ENCODE results near the gene ABCB6. TPM values are rescaled to one million over a fixed set of nuclear protein-coding genes. Genes with fewer than 3 reads are reported as not detected.

The ABCB6 gene
- total RNA-seq, 2 donors from 2014 or later: 31.9 to 32.1 TPM

DNA sequence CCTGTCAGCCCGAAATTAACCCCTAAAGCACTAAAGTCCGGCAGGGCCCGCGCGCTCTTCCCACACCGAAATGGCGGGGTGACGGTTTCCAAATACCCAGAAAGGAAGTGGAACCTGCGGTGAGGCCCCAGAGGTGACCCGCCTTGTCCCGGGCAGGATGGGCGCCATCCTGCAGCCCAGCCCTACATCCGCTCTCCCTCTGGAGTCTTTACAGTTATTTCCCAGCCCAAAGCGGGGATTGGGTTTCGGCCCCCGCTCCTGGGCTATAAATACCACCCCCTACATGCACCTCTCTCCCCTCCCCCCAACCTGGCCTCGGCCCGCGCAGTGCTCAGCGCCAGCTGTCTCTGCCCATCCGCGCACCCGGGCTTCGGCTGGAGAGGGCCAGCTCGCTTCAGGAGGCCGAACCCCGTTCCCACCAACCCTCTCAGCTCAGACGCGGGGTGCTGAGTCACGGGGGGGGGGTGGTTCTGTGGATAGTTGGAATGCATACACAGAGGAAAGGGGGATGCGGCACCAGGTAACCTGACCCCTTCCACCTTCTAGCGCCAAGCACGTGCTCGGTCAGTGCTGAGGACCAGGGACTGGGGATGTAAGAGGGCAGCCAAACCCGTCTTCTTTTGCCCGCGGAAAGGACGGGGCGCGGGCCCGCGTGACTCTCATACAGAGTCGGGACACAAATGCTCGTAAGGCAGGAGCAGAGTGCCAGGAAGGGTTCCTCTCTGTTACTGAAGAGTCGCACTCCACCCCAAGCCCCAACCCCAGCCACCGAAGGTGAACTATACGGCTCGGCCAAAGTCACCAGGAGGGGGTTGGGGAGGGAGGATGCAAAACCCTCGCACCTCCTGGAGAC lies 34.4 kb upstream of the ABCB6 start, which contains the start of gene TUBA4B:
Gene TUBA4B, plus strand, starts transcription at position 344 of the 853 bp plus-strand sequence. Its CDS starts 165 bp downstream, at position 509.
- 3% methylated on average over 46 of the region's 49 CpGs for WGBS
- peak within 1 kb of the TSS; percentile 64 to 67 for H3K4me3 ChIP-seq
- no peak for DNase-seq (ENCODE audit: low spot score)
- intact Hi-C loops (cut with DNase I): no loop called here
- H3K27ac ChIP-seq: peak within 1 kb of the TSS; percentile 84 to 94
- no peaks in the 10 kb centered on the region for H3K9me3 ChIP-seq
- TF ChIP-seq POLR2AphosphoS5 (IDR thresholded peaks at IDR 0.05) (peak; percentile 30), POLR2A (IDR thresholded peaks at IDR 0.05) (peak; percentile 30)
- TF ChIP-seq, protein P1, sequence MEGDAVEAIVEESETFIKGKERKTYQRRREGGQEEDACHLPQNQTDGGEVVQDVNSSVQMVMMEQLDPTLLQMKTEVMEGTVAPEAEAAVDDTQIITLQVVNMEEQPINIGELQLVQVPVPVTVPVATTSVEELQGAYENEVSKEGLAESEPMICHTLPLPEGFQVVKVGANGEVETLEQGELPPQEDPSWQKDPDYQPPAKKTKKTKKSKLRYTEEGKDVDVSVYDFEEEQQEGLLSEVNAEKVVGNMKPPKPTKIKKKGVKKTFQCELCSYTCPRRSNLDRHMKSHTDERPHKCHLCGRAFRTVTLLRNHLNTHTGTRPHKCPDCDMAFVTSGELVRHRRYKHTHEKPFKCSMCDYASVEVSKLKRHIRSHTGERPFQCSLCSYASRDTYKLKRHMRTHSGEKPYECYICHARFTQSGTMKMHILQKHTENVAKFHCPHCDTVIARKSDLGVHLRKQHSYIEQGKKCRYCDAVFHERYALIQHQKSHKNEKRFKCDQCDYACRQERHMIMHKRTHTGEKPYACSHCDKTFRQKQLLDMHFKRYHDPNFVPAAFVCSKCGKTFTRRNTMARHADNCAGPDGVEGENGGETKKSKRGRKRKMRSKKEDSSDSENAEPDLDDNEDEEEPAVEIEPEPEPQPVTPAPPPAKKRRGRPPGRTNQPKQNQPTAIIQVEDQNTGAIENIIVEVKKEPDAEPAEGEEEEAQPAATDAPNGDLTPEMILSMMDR (IDR thresholded peaks at IDR 0.05): no peak
- H3K27me3 ChIP-seq (replicated peaks; ENCODE audit: insufficient read depth): no peaks in the 10 kb centered on the region
- H3K36me3 ChIP-seq: no peaks in the 10 kb centered on the region
- H3K4me1 ChIP-seq (replicated peaks): peaks cover 28% of the 10 kb centered on the region

DNA sequence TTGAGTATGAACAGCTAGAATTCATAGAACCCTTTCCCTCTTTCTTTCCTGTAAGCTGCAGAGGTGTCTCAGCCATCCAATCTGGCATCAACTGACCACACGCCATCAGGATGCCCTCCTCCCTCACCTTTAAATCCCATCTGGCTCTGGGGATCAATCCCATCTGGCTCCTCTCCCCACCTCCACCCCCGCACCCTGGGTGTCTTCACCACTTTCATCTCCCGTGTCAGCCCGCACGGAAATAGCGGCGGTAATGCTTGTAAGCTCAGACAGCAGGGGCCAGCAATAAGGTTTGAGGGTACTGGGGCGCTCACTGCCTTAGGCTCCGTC lies 33.8 kb upstream of the ABCB6 start:
- TF ChIP-seq POLR2A (IDR thresholded peaks at IDR 0.05) (no peak), POLR2AphosphoS5 (IDR thresholded peaks at IDR 0.05) (no peak)
- TF ChIP-seq, protein P1 (IDR thresholded peaks at IDR 0.05): no peak
- no peaks in the 10 kb centered on the region for H3K36me3 ChIP-seq
- 8% methylated on average over 9 of the region's 9 CpGs for WGBS
- H3K9me3 ChIP-seq: no peaks in the 10 kb centered on the region
- peak overlapping the region; percentile 84 to 94 for H3K27ac ChIP-seq
- no peaks in the 10 kb centered on the region for H3K27me3 ChIP-seq (replicated peaks; ENCODE audit: insufficient read depth)
- intact Hi-C loops (cut with DNase I): no loop called here
- peaks cover 29% of the 10 kb centered on the region for H3K4me1 ChIP-seq (replicated peaks)
- DNase-seq (ENCODE audit: low spot score): no peak
- peak overlapping the region; percentile 64 to 67 for H3K4me3 ChIP-seq

DNA sequence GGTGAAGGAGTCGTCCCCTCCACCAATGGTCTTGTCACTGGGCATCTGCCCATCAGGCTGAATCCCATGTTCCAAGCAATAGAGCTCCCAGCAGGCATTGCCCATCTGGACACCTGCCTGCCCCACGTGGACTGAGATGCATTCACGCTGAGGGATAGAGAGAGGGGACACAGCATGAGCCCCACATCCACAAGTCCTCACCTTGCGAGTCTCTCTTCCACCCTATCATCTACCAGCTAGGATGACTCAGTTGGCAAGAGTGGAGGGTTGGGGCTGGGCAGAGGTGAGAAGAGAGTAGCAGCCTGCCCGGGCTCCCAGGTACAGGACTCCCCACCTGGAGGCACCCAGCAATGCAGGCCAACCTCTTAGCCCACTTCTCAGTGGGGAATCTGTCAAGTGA lies 33.3 kb upstream of the ABCB6 start:
- Histone ChIP-seq H3K27ac (peak overlapping the region; percentile 84 to 94), H3K4me1 (replicated peaks) (peaks cover 29% of the 10 kb centered on the region), H3K9me3 (no peaks in the 10 kb centered on the region), H3K27me3 (replicated peaks; ENCODE audit: insufficient read depth) (no peaks in the 10 kb centered on the region), H3K36me3 (no peaks in the 10 kb centered on the region), H3K4me3 (peak overlapping the region; percentile 64 to 67)
- intact Hi-C loops (cut with DNase I): no loop called here
- no peak for DNase-seq (ENCODE audit: low spot score)
- 71% methylated on average over 5 of the region's 5 CpGs for WGBS
- TF ChIP-seq, protein P1 (IDR thresholded peaks at IDR 0.05): no peak
- no peak for TF ChIP-seq POLR2AphosphoS5 (IDR thresholded peaks at IDR 0.05)
- TF ChIP-seq POLR2A (IDR thresholded peaks at IDR 0.05): no peak

DNA sequence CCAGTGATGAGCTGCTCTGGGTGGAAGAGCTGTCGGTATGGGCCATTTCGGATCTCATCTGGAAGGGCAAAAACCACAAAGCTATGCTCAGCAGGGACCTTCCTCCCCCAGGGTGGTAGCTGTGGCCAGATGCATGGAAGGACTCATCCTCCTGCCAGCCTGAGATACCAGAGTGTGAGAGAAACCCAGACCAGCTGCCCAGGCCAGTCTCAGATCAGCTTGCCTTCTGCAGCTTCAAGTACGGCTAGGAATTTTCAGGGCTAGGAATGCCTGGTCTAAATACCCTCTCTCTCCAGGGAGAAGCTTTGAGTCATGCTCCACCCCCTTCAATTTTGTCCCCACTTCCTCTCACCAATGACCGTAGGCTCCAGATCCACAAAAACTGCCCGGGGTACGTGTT lies 32.9 kb upstream of the ABCB6 start:
- H3K9me3 ChIP-seq: no peaks in the 10 kb centered on the region
- peaks cover 29% of the 10 kb centered on the region for H3K4me1 ChIP-seq (replicated peaks)
- intact Hi-C loops (cut with DNase I): no loop called here
- no peak overlapping the region for H3K4me3 ChIP-seq
- no peaks in the 10 kb centered on the region for H3K27me3 ChIP-seq (replicated peaks; ENCODE audit: insufficient read depth)
- H3K27ac ChIP-seq: peak overlapping the region; percentile 86 to 94
- WGBS: 82% methylated on average over 6 of the region's 6 CpGs
- H3K36me3 ChIP-seq: no peaks in the 10 kb centered on the region
- TF ChIP-seq POLR2AphosphoS5 (IDR thresholded peaks at IDR 0.05): no peak
- no peak for TF ChIP-seq POLR2A (IDR thresholded peaks at IDR 0.05)
- TF ChIP-seq, protein P1 (IDR thresholded peaks at IDR 0.05): no peak
- DNase-seq (ENCODE audit: low spot score): no peak
